ENCODE data around the gene ELP1. TPM values are rescaled to one million over a fixed set of nuclear protein-coding genes. Genes with fewer than 3 reads are reported as not detected.

Gene ELP1, protein sequence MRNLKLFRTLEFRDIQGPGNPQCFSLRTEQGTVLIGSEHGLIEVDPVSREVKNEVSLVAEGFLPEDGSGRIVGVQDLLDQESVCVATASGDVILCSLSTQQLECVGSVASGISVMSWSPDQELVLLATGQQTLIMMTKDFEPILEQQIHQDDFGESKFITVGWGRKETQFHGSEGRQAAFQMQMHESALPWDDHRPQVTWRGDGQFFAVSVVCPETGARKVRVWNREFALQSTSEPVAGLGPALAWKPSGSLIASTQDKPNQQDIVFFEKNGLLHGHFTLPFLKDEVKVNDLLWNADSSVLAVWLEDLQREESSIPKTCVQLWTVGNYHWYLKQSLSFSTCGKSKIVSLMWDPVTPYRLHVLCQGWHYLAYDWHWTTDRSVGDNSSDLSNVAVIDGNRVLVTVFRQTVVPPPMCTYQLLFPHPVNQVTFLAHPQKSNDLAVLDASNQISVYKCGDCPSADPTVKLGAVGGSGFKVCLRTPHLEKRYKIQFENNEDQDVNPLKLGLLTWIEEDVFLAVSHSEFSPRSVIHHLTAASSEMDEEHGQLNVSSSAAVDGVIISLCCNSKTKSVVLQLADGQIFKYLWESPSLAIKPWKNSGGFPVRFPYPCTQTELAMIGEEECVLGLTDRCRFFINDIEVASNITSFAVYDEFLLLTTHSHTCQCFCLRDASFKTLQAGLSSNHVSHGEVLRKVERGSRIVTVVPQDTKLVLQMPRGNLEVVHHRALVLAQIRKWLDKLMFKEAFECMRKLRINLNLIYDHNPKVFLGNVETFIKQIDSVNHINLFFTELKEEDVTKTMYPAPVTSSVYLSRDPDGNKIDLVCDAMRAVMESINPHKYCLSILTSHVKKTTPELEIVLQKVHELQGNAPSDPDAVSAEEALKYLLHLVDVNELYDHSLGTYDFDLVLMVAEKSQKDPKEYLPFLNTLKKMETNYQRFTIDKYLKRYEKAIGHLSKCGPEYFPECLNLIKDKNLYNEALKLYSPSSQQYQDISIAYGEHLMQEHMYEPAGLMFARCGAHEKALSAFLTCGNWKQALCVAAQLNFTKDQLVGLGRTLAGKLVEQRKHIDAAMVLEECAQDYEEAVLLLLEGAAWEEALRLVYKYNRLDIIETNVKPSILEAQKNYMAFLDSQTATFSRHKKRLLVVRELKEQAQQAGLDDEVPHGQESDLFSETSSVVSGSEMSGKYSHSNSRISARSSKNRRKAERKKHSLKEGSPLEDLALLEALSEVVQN (N-terminal part only)
- total RNA-seq (49.7 and 68.6 TPM in 2 replicates), polyA plus RNA-seq (20.9 and 34.8 TPM in 2 replicates)

DNA sequence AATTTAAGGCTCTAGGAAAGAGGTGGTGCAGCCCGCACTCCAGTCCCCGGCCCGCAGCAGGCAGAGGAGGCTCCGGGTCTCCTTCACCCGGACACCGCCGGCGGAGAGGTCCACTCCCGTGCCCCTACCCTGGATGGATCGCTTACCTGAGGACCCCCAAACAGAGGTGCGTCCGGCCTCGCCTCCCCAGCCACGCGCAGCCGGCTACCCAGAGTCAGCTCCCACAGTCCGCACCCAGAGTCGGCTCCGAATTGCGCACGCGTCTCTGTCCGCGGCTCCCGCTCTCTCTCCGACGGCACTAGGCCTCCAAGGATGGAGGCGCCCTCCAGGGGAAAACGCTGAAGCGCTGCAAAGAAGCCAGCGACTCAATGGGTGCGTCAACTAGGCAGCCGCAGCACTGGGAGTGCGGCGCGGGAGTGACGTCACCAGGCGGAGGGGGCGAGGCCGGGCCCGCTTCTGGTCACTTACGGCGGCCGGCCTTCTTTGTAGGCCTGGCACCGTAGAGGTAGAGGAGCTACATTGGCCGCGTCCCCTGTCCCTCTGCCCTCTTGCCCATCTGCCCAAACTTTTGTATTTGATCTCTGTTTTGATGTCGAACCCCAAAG lies at the start of gene ELP1:
Gene ELP1 (minus strand): TSS at position 407 of the 605 bp plus-strand sequence. CDS start 2,978 bp downstream, outside the sequence.
- Histone ChIP-seq H3K9me2 (replicated peaks; ENCODE audit: insufficient read depth) (no peaks in the 10 kb centered on the region), H3K79me2 (peaks cover 66% of the 10 kb centered on the region), H4K20me1 (ENCODE audit: insufficient read depth, poor library complexity, severe bottlenecking) (no peaks in the 10 kb centered on the region), H3K4me1 (ENCODE audit: insufficient read depth) (peaks cover 10% of the 10 kb centered on the region), H3K36me3 (replicated peaks; ENCODE audit: insufficient read depth, low read depth) (no peaks in the 10 kb centered on the region), H3K9me3 (ENCODE audit: low read depth) (no peaks in the 10 kb centered on the region), H3K4me2 (peak within 1 kb of the TSS; percentile 94), H3K4me3 (peak within 1 kb of the TSS; percentile 75), H3K27me3 (no peaks in the 10 kb centered on the region), H3K27ac (peak within 1 kb of the TSS; percentile 93), H2AFZ (peak within 1 kb of the TSS; percentile 94)
- TF ChIP-seq EZH2 (IDR thresholded peaks at IDR 0.05; ENCODE audit: borderline replicate concordance): no peak
- no peak for TF ChIP-seq EZH2phosphoT487 (IDR thresholded peaks at IDR 0.05; ENCODE audit: low read depth, severe bottlenecking, unreplicated experiment)
- TF ChIP-seq, protein P1, sequence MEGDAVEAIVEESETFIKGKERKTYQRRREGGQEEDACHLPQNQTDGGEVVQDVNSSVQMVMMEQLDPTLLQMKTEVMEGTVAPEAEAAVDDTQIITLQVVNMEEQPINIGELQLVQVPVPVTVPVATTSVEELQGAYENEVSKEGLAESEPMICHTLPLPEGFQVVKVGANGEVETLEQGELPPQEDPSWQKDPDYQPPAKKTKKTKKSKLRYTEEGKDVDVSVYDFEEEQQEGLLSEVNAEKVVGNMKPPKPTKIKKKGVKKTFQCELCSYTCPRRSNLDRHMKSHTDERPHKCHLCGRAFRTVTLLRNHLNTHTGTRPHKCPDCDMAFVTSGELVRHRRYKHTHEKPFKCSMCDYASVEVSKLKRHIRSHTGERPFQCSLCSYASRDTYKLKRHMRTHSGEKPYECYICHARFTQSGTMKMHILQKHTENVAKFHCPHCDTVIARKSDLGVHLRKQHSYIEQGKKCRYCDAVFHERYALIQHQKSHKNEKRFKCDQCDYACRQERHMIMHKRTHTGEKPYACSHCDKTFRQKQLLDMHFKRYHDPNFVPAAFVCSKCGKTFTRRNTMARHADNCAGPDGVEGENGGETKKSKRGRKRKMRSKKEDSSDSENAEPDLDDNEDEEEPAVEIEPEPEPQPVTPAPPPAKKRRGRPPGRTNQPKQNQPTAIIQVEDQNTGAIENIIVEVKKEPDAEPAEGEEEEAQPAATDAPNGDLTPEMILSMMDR (IDR thresholded peaks at IDR 0.05; ENCODE audit: poor library complexity): peak; percentile 47
- WGBS (ENCODE audit: low lambda C conversion rate, missing lambda C conversion rate): 1% methylated on average over 47 of the region's 48 CpGs
- peak; percentile 98 for DNase-seq (ENCODE audit: low spot score)

DNA sequence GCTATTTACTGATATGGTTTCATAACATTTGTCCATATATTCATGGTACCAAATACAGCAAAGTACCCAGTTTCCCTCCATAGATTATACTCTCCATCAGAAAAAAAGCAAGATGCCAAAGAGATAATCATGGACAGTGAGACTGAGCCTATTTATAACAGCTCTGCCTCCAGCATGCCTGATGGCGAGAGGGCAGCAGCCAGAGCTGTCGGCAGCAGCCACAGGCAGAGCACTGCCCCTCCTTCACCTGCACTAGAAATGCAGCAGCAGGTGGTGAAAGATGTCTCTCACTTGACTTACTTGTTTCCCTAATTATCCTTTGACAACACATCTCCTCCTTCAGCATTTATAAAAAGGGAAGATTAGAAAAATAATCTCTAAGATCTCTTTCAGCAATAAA lies 47.0 kb upstream of the ELP1 start:
- Histone ChIP-seq H3K79me2 (no peaks in the 10 kb centered on the region), H3K27ac (no peak overlapping the region), H3K4me2 (no peak overlapping the region), H3K4me1 (ENCODE audit: insufficient read depth) (no peaks in the 10 kb centered on the region), H3K27me3 (no peaks in the 10 kb centered on the region), H4K20me1 (ENCODE audit: insufficient read depth, poor library complexity, severe bottlenecking) (no peaks in the 10 kb centered on the region), H3K36me3 (replicated peaks; ENCODE audit: insufficient read depth, low read depth) (no peaks in the 10 kb centered on the region), H2AFZ (no peak overlapping the region), H3K9me2 (replicated peaks; ENCODE audit: insufficient read depth) (no peaks in the 10 kb centered on the region), H3K4me3 (no peak overlapping the region), H3K9me3 (ENCODE audit: low read depth) (no peaks in the 10 kb centered on the region)
- TF ChIP-seq, protein P1 (IDR thresholded peaks at IDR 0.05; ENCODE audit: poor library complexity): no peak
- TF ChIP-seq EZH2 (IDR thresholded peaks at IDR 0.05; ENCODE audit: borderline replicate concordance) (no peak), EZH2phosphoT487 (IDR thresholded peaks at IDR 0.05; ENCODE audit: low read depth, severe bottlenecking, unreplicated experiment) (no peak)
- DNase-seq (ENCODE audit: low spot score): no peak
- 92% methylated on average over 2 of the region's 2 CpGs for WGBS (ENCODE audit: low lambda C conversion rate, missing lambda C conversion rate)

DNA sequence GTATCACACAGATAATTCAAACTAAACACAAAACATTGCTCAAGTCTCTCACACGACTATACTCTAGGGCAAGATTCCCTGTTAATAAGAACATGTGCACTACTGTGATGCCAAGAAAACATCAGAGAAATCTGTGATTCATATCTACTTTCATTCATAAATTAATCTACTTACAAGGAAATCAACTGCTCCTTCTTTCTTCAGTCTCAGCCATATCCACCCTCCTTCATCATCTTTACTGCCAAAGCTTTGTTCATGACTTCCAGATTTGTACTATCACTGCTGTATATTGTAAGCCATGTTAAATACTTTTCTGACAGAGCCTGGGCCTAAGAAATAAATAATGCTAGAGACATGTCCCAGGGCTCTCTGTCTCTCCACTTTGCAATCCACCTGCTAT lies 44.3 kb upstream of the ELP1 start:
- Histone ChIP-seq H3K4me3 (no peak overlapping the region), H2AFZ (no peak overlapping the region), H3K4me1 (ENCODE audit: insufficient read depth) (no peaks in the 10 kb centered on the region), H3K9me2 (replicated peaks; ENCODE audit: insufficient read depth) (no peaks in the 10 kb centered on the region), H3K36me3 (replicated peaks; ENCODE audit: insufficient read depth, low read depth) (no peaks in the 10 kb centered on the region), H3K27me3 (no peaks in the 10 kb centered on the region), H4K20me1 (ENCODE audit: insufficient read depth, poor library complexity, severe bottlenecking) (no peaks in the 10 kb centered on the region), H3K27ac (no peak overlapping the region), H3K9me3 (ENCODE audit: low read depth) (no peaks in the 10 kb centered on the region), H3K4me2 (no peak overlapping the region), H3K79me2 (no peaks in the 10 kb centered on the region)
- 78% methylated on average over 1 of the region's 1 CpG for WGBS (ENCODE audit: low lambda C conversion rate, missing lambda C conversion rate)
- TF ChIP-seq, protein P1 (IDR thresholded peaks at IDR 0.05; ENCODE audit: poor library complexity): no peak
- TF ChIP-seq EZH2phosphoT487 (IDR thresholded peaks at IDR 0.05; ENCODE audit: low read depth, severe bottlenecking, unreplicated experiment): no peak
- no peak for TF ChIP-seq EZH2 (IDR thresholded peaks at IDR 0.05; ENCODE audit: borderline replicate concordance)
- no peak for DNase-seq (ENCODE audit: low spot score)

All from hepatocyte (in vitro differentiated cells).